ENCODE results near the gene ATP8A1.
"Not testable (repeated sequence)": the region's sequence is repeated elsewhere in the genome, so short reads cannot be mapped to it uniquely, and the experiment has no call there.

The ATP8A1 gene

DNA sequence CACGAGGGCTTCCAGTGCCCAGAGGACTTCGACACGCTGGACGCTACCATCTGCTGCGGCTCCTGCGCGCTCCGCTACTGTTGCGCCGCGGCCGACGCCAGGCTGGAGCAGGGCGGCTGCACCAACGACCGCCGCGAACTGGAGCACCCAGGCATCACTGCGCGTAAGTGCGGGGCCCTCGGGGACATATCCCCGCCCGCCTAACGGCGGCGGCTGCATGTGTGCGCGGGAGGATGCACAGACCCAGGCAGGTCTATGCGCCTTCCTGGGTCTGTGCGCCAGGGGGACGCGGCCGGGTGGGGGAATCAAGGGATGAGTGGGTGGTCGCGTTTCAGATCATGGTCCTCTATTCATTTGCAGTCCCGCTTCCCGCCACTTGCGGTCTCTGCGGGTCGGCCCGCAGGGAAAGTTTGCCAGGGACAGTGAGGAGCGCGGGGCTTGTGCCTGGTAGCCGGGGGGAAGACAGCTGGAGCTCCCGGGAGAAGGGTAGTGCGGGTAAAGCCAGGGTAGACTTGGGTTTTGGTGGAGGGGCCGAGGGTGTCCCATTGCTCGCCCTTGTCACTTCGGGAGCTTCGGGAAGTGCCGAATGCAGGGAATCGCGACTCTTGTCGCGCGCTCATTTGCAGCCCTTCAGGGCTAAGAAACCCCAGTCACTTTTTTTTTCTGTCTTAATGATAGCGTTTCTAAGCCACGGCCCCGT, 258.6 kb downstream of the ATP8A1 start:
- no peak for DNase-seq

- no peak for DNase-seq
Measured at GRCh38 chr4:42397635-42398170, 259.2 kb downstream of the ATP8A1 start.

DNA sequence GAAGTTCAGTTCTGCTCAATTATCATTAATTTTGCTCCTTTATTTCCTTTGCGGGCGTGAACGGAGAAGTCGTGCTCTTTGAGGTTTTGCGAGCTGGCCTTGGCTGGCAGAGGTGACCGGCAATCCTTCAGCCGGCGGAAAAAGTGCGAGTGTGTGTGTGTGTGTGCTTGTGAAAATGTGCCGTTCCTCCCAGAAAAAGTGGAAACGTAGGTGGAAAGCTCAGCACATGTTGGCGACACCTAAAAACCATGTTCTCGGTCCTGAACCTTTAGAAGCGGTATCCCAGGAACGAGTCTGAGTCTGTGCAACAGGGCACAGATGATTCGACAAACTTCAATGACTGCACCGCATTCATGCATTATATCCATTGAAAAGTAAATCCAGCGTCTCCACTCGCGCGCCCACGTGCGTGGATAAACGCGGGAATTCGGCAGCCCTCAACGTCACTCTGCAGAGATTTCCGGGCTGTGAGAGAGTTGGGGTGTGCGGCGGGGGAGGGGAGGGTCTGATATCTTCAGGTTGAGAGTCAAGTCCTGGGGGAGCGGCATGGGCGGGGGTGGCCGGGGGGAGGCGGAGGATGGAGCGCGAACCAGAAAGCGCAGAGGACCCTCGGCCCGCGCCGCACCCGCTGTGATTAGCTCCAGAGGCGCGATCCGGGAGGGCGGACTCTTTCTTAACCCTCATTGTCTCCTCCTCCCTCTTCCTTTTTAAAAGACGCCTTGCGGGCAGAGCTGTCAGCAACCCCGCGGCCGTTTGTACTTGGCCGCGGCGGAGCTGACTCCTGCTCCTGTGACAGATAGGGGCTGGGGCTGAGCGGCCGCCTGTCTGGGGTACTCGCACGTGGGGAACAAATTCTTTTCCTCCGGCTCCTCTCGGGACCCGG, 259.9 kb downstream of the ATP8A1 start, which contains the start of gene SHISA3:
TSS of gene SHISA3 (plus strand) at position 737 of the 883 bp plus-strand sequence. CDS start 569 bp downstream, outside the sequence.
- DNase-seq = no peak

- no peak for DNase-seq
Measured at GRCh38 chr4:42396361-42396751, 260.5 kb downstream of the ATP8A1 start.

- no peak for DNase-seq
Measured at GRCh38 chr4:42395595-42395994, 261.3 kb downstream of the ATP8A1 start.

- DNase-seq = no peak
Measured at GRCh38 chr4:42392436-42392835, 264.5 kb downstream of the ATP8A1 start.

DNA sequence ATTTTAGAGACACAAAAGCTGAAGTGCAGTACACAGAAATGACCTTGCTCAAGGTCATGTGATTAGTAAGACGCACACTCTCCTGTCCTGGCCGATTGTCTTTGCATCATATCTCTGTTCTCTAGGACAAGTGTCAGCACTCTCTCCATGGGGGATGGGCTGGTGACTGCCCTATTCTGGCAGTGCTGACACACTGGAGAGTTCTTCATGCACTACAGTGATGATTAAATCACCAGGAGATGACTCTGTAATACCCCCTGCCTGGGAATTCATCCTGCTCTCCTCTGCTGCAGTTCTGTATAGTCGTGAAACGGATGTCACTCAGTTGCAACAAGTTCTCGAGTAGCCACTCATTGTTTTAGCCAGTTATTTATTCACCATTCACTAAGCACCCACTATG, 264.9 kb downstream of the ATP8A1 start:
- no peak for DNase-seq

GRCh38 chr4:42391355-42391664, 265.6 kb downstream of the ATP8A1 start:
- DNase-seq = no peak

DNA sequence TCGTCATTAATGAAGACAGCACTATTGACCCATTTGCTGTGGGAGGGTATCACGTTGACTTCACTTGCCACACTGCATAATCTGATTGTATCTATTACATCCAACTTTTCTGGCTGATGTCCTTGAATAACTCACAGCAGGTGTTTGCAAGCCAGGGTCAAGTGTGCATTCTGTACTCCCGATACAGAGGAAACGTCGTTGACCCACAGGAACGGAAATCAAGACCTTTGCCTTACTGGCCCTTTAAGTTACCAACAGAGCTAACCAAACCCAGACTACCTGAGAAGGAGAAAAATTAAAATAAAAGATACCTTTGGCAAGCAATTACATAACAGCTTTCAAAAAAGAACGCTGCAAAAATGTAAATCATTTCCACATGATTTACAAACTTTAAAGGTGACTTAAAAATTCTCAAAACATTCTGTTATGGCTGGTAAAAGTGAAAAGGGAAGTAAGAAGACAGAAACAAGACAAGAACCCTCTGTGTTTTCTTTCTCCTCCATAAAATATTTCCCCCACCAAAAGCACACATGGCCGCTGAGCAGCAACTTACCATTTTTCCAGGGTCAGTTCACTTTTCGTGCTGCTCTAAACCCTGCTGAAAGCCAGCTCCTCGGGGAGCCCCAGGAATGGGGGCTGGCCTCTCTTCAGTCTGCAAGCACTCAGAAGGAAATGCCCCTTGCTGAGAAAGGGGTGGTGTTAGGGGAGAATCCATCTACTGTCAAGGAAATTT, 266.1 kb downstream of the ATP8A1 start:
- no peak for DNase-seq

GRCh38 chr4:42385516-42385915, 271.4 kb downstream of the ATP8A1 start:
- DNase-seq = no peak

DNA sequence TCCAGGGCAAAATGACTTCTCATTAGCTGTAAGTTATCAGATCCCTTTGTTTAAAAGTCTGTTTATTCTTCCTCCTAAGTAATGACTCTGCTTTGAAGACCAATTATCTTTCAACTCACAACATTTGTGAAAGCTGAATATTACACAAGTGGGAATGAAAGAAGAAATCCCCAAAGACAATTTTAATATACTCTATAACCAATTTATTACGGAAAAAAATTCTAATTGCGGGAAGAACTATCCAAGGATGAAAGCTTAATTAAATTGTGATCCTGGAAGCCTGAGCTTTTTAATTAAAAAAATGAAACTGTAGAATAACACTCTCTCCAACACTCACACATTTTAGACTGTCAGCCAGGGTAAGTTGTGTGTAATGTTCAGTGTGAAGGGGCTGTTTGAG, 275.2 kb downstream of the ATP8A1 start:
- DNase-seq = no peak

DNA sequence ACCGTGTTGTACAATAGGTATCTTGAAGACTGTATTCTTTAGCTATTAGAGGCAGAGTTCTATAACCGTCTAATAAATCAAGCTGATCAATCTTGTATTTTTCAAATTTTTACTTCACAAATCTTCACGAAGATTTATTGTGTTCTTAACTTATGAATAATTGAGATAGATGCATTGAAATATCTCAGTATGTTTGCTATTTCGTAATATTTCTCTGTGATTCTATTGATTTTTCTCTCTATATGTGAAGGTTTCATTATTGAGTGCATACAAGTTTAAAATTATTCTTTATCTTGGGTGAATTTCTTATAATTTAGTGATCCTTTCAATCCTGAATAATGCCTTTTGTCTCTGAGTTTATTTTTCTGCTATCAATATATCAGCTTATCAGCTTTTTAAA, 279.4 kb downstream of the ATP8A1 start:
- DNase-seq = no peak

GRCh38 chr4:42372303-42372702, 284.6 kb downstream of the ATP8A1 start:
- DNase-seq = not testable (repeated sequence)

DNA sequence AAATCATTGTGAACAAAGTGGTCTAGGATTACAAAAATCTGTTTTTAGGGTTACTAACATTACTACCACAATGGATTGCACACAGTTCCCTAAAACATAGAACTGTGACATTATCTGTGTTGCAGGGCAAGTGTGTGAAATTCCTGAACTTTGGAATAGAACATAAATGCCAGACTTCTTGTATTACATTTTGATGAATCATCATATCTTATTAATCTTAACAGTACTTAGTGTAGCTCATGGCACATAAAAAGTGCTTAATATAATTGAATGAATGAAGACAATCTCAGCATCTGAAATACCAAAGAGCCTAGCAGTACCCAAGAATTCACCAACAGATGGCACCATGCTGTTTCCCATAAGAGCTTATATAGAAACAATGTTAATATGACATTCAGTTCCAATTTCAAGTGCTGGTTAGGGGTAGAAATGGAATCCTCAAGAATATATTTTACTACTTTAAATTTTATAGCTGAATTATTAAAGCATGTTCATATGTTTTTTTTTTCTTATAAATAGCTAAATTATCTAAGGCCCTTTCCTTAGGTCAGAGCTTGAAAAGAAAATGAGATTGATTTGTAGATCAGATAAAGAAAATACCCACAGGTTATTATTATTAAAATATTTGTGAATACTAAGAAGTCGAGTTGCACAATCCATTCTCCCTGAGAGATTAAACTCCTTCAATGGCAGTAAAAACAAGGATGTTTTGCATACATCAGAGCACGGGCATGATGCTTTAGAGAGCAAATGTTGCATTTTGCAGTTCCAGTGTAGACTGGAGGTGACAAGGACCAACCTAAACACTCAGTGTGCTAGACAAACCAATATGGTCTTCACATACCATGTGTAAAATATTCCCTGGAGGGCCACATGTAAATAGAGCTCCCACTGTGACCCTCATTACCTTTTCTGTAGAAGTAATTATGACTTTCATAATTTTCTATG, 285.3 kb downstream of the ATP8A1 start:
- peak; percentile 2 for DNase-seq

DNA sequence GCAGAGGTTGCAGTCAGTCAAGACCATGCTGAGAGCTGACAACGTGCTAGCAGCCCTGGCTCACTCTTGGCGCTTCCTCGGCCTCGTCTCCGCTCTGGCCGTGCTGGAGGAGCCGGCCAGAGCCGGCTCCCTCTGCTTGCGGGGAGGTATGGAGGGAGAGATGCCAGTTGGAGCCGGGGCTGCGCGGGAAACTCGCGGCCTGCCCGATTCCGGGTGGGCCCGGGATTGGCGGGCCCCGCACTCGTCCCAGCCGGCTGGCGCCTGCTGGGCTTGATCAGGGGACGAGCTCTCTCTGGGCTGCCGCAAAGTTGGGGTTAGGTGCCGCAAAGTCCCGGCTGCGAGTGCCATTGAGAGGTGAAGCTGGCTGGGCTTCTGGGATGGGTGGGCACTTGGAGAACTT, 287.4 kb downstream of the ATP8A1 start:
- no peak for DNase-seq

GRCh38 chr4:42366959-42367358, 289.9 kb downstream of the ATP8A1 start:
- DNase-seq = no peak

DNA sequence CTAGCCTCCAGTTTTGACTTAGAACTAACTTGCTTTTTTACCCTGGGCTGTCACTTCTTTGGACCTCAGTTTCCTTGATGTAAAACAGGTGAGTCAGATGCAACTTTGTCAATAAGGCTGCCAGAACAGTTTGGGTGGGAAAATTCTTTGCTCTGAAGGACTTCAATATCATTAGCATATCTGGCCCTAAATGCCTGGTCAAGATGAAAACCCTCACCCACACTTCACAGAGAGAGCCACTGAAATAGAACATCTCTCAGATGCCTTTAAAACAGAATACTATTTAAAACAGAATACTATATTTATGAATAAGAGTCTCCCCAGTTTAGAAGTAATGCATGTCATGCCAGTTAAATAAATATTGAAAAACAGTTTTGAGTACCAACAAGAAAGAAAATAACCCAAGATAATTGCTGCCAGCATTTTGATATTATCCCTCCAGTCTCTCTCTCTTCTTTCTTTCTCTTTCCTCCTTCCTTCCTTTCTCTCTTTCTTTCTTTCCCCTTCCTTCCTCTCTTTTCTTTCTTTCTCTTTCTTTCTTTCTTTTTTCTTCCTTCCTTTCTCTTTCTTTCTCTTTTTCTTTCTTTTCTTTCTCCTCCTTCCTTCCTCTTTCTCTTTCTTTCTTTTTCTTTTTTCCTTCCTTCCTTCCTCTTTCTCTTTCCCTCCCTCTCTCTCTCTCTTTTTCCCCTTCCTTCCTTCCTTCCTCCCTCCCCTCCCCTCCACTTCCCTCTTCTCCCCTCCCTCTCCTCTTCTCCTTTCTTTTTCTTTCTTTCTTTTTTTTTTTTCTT, 292.4 kb downstream of the ATP8A1 start:
- DNase-seq = no peak

- DNase-seq = no peak
Measured at GRCh38 chr4:42363614-42364013, 293.3 kb downstream of the ATP8A1 start.

- DNase-seq = no peak
Measured at GRCh38 chr4:42362591-42362990, 294.3 kb downstream of the ATP8A1 start.

GRCh38 chr4:42361456-42361855, 295.4 kb downstream of the ATP8A1 start:
- no peak for DNase-seq

DNA sequence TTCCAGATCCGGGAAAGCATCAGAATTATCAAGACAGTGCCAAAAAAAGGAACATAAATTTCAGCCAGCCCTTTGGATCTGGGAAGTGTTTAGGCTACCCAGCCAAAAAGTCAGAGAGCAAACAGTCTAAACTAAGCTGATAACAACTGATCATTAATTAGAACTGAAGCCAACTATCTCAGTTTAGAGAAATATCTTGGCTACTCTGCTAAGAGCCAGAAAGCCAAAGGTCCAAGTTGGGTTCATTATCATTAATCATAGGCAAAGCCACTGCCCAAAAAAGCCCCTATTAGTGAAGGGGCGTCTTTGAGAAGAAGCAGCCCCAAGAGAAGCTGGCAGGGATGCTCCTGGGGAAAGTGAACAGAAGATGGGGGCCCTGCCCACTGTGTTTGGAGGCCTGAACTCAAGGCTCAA, 296.6 kb downstream of the ATP8A1 start:
- no peak for DNase-seq
